Activated CD4-positive, alpha-beta T cell treated with anti-CD3 and anti-CD28 coated beads, Interleukin-2, amount 10 ng/mL, durations not matched to agents 24 days and 14 days (primary cell): Measurements from ENCODE around the gene ANGPTL5. TPM values are rescaled to one million over a fixed set of nuclear protein-coding genes. Genes with fewer than 3 reads are reported as not detected.
"Not testable (repeated sequence)": the region's sequence is repeated elsewhere in the genome, so short reads cannot be mapped to it uniquely, and the experiment has no call there.

Experiments used
- DNase-seq: peaks from one replicate; pipeline ENCODE4 v3.0.0; 2022
- H3K27ac Mint-ChIP-seq: one replicate; pipeline ENCODE4 v1.8.0; 2022; ENCODE audit warnings: mild to moderate bottlenecking, mixed read lengths
- H3K27me3 Mint-ChIP-seq: one replicate; pipeline ENCODE4 v1.8.0; 2022; ENCODE audit warnings: mixed read lengths
- H3K36me3 Mint-ChIP-seq: one replicate; pipeline ENCODE4 v1.8.0; 2022; ENCODE audit warnings: low read depth, mild to moderate bottlenecking, mixed read lengths
- H3K4me1 Mint-ChIP-seq: one replicate; pipeline ENCODE4 v1.8.0; 2021; ENCODE audit warnings: mixed read lengths
- H3K4me3 Mint-ChIP-seq: one replicate; pipeline ENCODE4 v1.8.0; 2022; ENCODE audit warnings: mild to moderate bottlenecking, moderate library complexity, mixed read lengths
- H3K9me3 Mint-ChIP-seq: one replicate; pipeline ENCODE4 v1.8.0; 2021; ENCODE audit warnings: mixed read lengths
- intact Hi-C: fragments of 100-400 bp; cut with micrococcal nuclease; formaldehyde crosslinking; loops from one replicate; pipeline ENCODE4 v1.15.1; 2023
- total RNA-seq: library from RNA; stranded (reverse); gene quantifications from 2 replicates; pipeline ENCODE4 v1.2.3, GENCODE V29; 2022

Gene ANGPTL5
- total RNA-seq, 1 donor from 2014 or later: not detected

- H3K27ac Mint-ChIP-seq: no peak overlapping the region
- no peaks in the 10 kb centered on the region for H3K4me1 Mint-ChIP-seq
- DNase-seq: no peak
- no peak overlapping the region for H3K4me3 Mint-ChIP-seq
- no peaks in the 10 kb centered on the region for H3K36me3 Mint-ChIP-seq
- peaks cover 1% of the 10 kb centered on the region for H3K27me3 Mint-ChIP-seq
- no peaks in the 10 kb centered on the region for H3K9me3 Mint-ChIP-seq
- intact Hi-C loops: no loop called here
These were observed 48.4 kb downstream of the ANGPTL5 start for GRCh38 chr11:101867951-101868350.

- no peaks in the 10 kb centered on the region for H3K4me1 Mint-ChIP-seq
- no peaks in the 10 kb centered on the region for H3K36me3 Mint-ChIP-seq
- no peak overlapping the region for H3K4me3 Mint-ChIP-seq
- H3K27ac Mint-ChIP-seq: no peak overlapping the region
- no peak for DNase-seq
- H3K9me3 Mint-ChIP-seq: no peaks in the 10 kb centered on the region
- intact Hi-C loops: no loop called here
- peaks cover 1% of the 10 kb centered on the region for H3K27me3 Mint-ChIP-seq
These were observed 49.5 kb downstream of the ANGPTL5 start for GRCh38 chr11:101866619-101867491.

GRCh38 chr11:101864098-101864497, 52.2 kb downstream of the ANGPTL5 start:
- Mint-ChIP-seq H3K4me1 (no peaks in the 10 kb centered on the region), H3K4me3 (no peak overlapping the region), H3K9me3 (no peaks in the 10 kb centered on the region), H3K36me3 (no peaks in the 10 kb centered on the region), H3K27ac (no peak overlapping the region), H3K27me3 (peaks cover 1% of the 10 kb centered on the region)
- intact Hi-C loops: no loop called here
- no peak for DNase-seq

GRCh38 chr11:101863361-101863760, 53.0 kb downstream of the ANGPTL5 start:
- no peaks in the 10 kb centered on the region for H3K36me3 Mint-ChIP-seq
- intact Hi-C loops: no loop called here
- no peak overlapping the region for H3K4me3 Mint-ChIP-seq
- DNase-seq: no peak
- H3K27ac Mint-ChIP-seq: no peak overlapping the region
- H3K4me1 Mint-ChIP-seq: no peaks in the 10 kb centered on the region
- peaks cover 1% of the 10 kb centered on the region for H3K27me3 Mint-ChIP-seq
- H3K9me3 Mint-ChIP-seq: no peaks in the 10 kb centered on the region

- H3K4me3 Mint-ChIP-seq: no peak overlapping the region
- no peaks in the 10 kb centered on the region for H3K36me3 Mint-ChIP-seq
- no peak overlapping the region for H3K27ac Mint-ChIP-seq
- intact Hi-C loops: no loop called here
- H3K9me3 Mint-ChIP-seq: no peaks in the 10 kb centered on the region
- no peak for DNase-seq
- H3K4me1 Mint-ChIP-seq: no peaks in the 10 kb centered on the region
- peaks cover 1% of the 10 kb centered on the region for H3K27me3 Mint-ChIP-seq
These were observed 53.7 kb downstream of the ANGPTL5 start for GRCh38 chr11:101862391-101863233.

GRCh38 chr11:101860696-101861427, 55.5 kb downstream of the ANGPTL5 start:
- no peak overlapping the region for H3K4me3 Mint-ChIP-seq
- peak; percentile 71 for DNase-seq
- no peaks in the 10 kb centered on the region for H3K9me3 Mint-ChIP-seq
- H3K27me3 Mint-ChIP-seq: no peaks in the 10 kb centered on the region
- no peaks in the 10 kb centered on the region for H3K4me1 Mint-ChIP-seq
- no peaks in the 10 kb centered on the region for H3K36me3 Mint-ChIP-seq
- H3K27ac Mint-ChIP-seq: no peak overlapping the region
- intact Hi-C loops: loop anchor here (1.0 kb wide), 1 partner anchor 146 kb away; no protein-coding TSS in a partner anchor

- intact Hi-C loops: not testable (repeated sequence)
These were observed 64.1 kb downstream of the ANGPTL5 start for GRCh38 chr11:101852260-101852659.

GRCh38 chr11:101848262-101848661, 68.1 kb downstream of the ANGPTL5 start:
- Mint-ChIP-seq H3K4me1 (no peaks in the 10 kb centered on the region), H3K27ac (no peak overlapping the region), H3K27me3 (no peaks in the 10 kb centered on the region), H3K4me3 (no peak overlapping the region), H3K9me3 (no peaks in the 10 kb centered on the region), H3K36me3 (no peaks in the 10 kb centered on the region)
- DNase-seq: no peak
- intact Hi-C loops: no loop called here

More at GRCh38 chr11:101852260-101852659, 64.1 kb downstream of the ANGPTL5 start:
- H3K4me1 Mint-ChIP-seq, H3K27me3 Mint-ChIP-seq, H3K36me3 Mint-ChIP-seq, DNase-seq, H3K9me3 Mint-ChIP-seq, H3K4me3 Mint-ChIP-seq, H3K27ac Mint-ChIP-seq: not testable (repeated sequence)

- Mint-ChIP-seq H3K27ac (no peak overlapping the region), H3K9me3 (peaks cover 1% of the 10 kb centered on the region), H3K36me3 (no peaks in the 10 kb centered on the region), H3K4me1 (no peaks in the 10 kb centered on the region), H3K4me3 (no peak overlapping the region), H3K27me3 (no peaks in the 10 kb centered on the region)
- intact Hi-C loops: no loop called here
- no peak for DNase-seq
These were observed 71.7 kb downstream of the ANGPTL5 start for GRCh38 chr11:101844608-101845007.

GRCh38 chr11:101840704-101841103, 75.6 kb downstream of the ANGPTL5 start:
- Mint-ChIP-seq H3K4me3 (no peak overlapping the region), H3K36me3 (no peaks in the 10 kb centered on the region), H3K27ac (no peak overlapping the region), H3K27me3 (no peaks in the 10 kb centered on the region), H3K4me1 (no peaks in the 10 kb centered on the region), H3K9me3 (peaks cover 4% of the 10 kb centered on the region)
- DNase-seq: no peak
- intact Hi-C loops: no loop called here

Other genes starting within 250 kb of the ANGPTL5 start
- 0.72 and 0.90 TPM in 2 replicates for gene CEP126, start 1.5 kb downstream of the ANGPTL5 start, total RNA-seq
- gene CFAP300, start 130.9 kb upstream of the ANGPTL5 start, total RNA-seq: not detected in 2 replicates
- gene YAP1, start 193.9 kb upstream of the ANGPTL5 start, total RNA-seq: not detected in 2 replicates